H9 (cell line): Measurements from ENCODE around the gene GRM5. TPM values are rescaled to one million over a fixed set of nuclear protein-coding genes. Genes with fewer than 3 reads are reported as not detected.

Source experiments
- DNase-seq: peaks from one replicate; pipeline ENCODE4 v3.0.0-alpha.2; 2017
- H2AFZ ChIP-seq: one replicate; pipeline ENCODE4 v1.6.1; 2013; ENCODE audit warnings: mild to moderate bottlenecking, low read length, control low read depth, moderate library complexity
- H2AK5ac ChIP-seq: 2 replicates; pipeline ENCODE4 v1.6.1; 2013; ENCODE audit warnings: low read length, control low read depth, mixed read lengths; ENCODE audit not compliant: insufficient read length
- H2BK120ac ChIP-seq: one replicate; pipeline ENCODE4 v1.6.1; 2013; ENCODE audit warnings: low read depth, mild to moderate bottlenecking, low read length, control low read depth, inconsistent platforms; ENCODE audit not compliant: poor library complexity, severe bottlenecking
- H2BK12ac ChIP-seq: 2 replicates; pipeline ENCODE4 v1.6.1; 2013; ENCODE audit warnings: low read length, control low read depth, mixed read lengths, low read depth; ENCODE audit not compliant: insufficient read length
- H2BK15ac ChIP-seq: 2 replicates; pipeline ENCODE4 v1.6.1; 2013; ENCODE audit warnings: low read depth, low read length, control low read depth
- H2BK20ac ChIP-seq: one replicate; pipeline ENCODE4 v1.6.1; 2013; ENCODE audit warnings: low read depth, mild to moderate bottlenecking, low read length, control low read depth, inconsistent platforms; ENCODE audit not compliant: poor library complexity, severe bottlenecking
- H2BK5ac ChIP-seq: 2 replicates; pipeline ENCODE4 v1.6.1; 2013; ENCODE audit warnings: low read length, control low read depth, mixed read lengths; ENCODE audit not compliant: insufficient read length
- H3K14ac ChIP-seq: 2 replicates; pipeline ENCODE4 v1.6.1; 2013; ENCODE audit warnings: low read length, control low read depth; ENCODE audit not compliant: insufficient read depth
- H3K18ac ChIP-seq: 2 replicates; pipeline ENCODE4 v1.6.1; 2013; ENCODE audit warnings: low read depth, mild to moderate bottlenecking, mixed read lengths, low read length, control low read depth; ENCODE audit not compliant: insufficient read length
- H3K23ac ChIP-seq: 2 replicates; pipeline ENCODE4 v1.6.1; 2013; ENCODE audit warnings: low read length, control low read depth, mixed read lengths, low read depth; ENCODE audit not compliant: insufficient read length
- H3K23me2 ChIP-seq: 2 replicates; pipeline ENCODE4 v1.6.1; 2013; ENCODE audit warnings: low read depth, mild to moderate bottlenecking, mixed read lengths, low read length, control low read depth; ENCODE audit not compliant: insufficient read length, poor library complexity, severe bottlenecking
- H3K27ac ChIP-seq: 2 replicates; pipeline ENCODE4 v1.5.1; 2013; ENCODE audit warnings: low read length, control low read depth, mixed read lengths, low read depth; ENCODE audit not compliant: insufficient read length
- H3K27me3 ChIP-seq: 2 replicates; pipeline ENCODE4 v1.6.1; 2013; ENCODE audit warnings: low read length, control low read depth, inconsistent platforms; ENCODE audit not compliant: insufficient read depth
- H3K4ac ChIP-seq: 2 replicates; pipeline ENCODE4 v1.6.1; 2013; ENCODE audit warnings: low read depth, mild to moderate bottlenecking, control low read depth, inconsistent platforms, low read length, moderate library complexity
- H3K4me1 ChIP-seq: 2 replicates; pipeline ENCODE4 v1.6.1; 2013; ENCODE audit warnings: low read length, control low read depth, inconsistent platforms; ENCODE audit not compliant: insufficient read depth
- H3K4me2 ChIP-seq: 2 replicates; pipeline ENCODE4 v1.6.1; 2013; ENCODE audit warnings: low read length, control low read depth, mixed read lengths; ENCODE audit not compliant: insufficient read length, insufficient read depth
- H3K56ac ChIP-seq: 2 replicates; pipeline ENCODE4 v1.6.1; 2013; ENCODE audit warnings: low read depth, mild to moderate bottlenecking, mixed read lengths, low read length, control low read depth; ENCODE audit not compliant: insufficient read length
- H3K79me1 ChIP-seq: 2 replicates; pipeline ENCODE4 v1.6.1; 2013; ENCODE audit warnings: low read depth, mild to moderate bottlenecking, moderate library complexity, low read length, control low read depth, inconsistent platforms; ENCODE audit not compliant: insufficient read depth, poor library complexity, severe bottlenecking
- H3K79me2 ChIP-seq: 2 replicates; pipeline ENCODE4 v1.6.1; 2013; ENCODE audit warnings: low read length, control low read depth, inconsistent platforms; ENCODE audit not compliant: insufficient read depth
- H3K9ac ChIP-seq: 2 replicates; pipeline ENCODE4 v1.6.1; 2013; ENCODE audit warnings: low read length, control low read depth, mixed read lengths; ENCODE audit not compliant: insufficient read length; ENCODE audit errors: extremely low read depth
- H3K9me3 ChIP-seq: one replicate; pipeline ENCODE4 v1.6.1; 2013; ENCODE audit warnings: low read depth, low read length, inconsistent platforms; ENCODE audit not compliant: control insufficient read depth
- H3T11ph ChIP-seq: one replicate; pipeline ENCODE4 v1.6.1; 2013; ENCODE audit warnings: mild to moderate bottlenecking, low read length, control low read depth, inconsistent platforms
- H4K20me1 ChIP-seq: one replicate; pipeline ENCODE4 v1.6.1; 2013; ENCODE audit not compliant: control insufficient read depth, insufficient read length, insufficient read depth
- H4K5ac ChIP-seq: 2 replicates; pipeline ENCODE4 v1.6.1; 2013; ENCODE audit warnings: low read depth, mild to moderate bottlenecking, mixed read lengths, low read length, control low read depth; ENCODE audit not compliant: insufficient read length
- H4K8ac ChIP-seq: replicated peaks from 2 replicates; pipeline ENCODE4 v1.6.1; 2013; ENCODE audit warnings: low read length, control low read depth, mixed read lengths, low read depth; ENCODE audit not compliant: insufficient read length
- H4K91ac ChIP-seq: 2 replicates; pipeline ENCODE4 v1.6.1; 2013; ENCODE audit warnings: low read depth, mild to moderate bottlenecking, moderate library complexity, mixed read lengths, low read length, control low read depth; ENCODE audit not compliant: insufficient read length
- H3K27ac Mint-ChIP-seq, 3 experiments: 2 replicates in 2 of 3; 3 replicates in 1 of 3; pipeline ENCODE4 v1.8.0; 2020 to 2021; ENCODE audit warnings: mixed read lengths in 3 of 3, mild to moderate bottlenecking in 1 of 3, moderate library complexity in 1 of 3
- H3K27me3 Mint-ChIP-seq: 2 replicates; pipeline ENCODE4 v1.8.0; 2021; ENCODE audit warnings: low read depth, mild to moderate bottlenecking, moderate library complexity, mixed read lengths
- H3K36me3 Mint-ChIP-seq, 3 experiments: 2 replicates in 2 of 3; 3 replicates in 1 of 3; pipeline ENCODE4 v1.8.0; 2020 to 2021; ENCODE audit warnings: low read depth in 3 of 3, mixed read lengths in 3 of 3; ENCODE audit not compliant: insufficient read depth in 1 of 3
- H3K4me1 Mint-ChIP-seq, 2 experiments: 2 replicates each; pipeline ENCODE4 v1.8.0; 2020; ENCODE audit warnings: mixed read lengths in 2 of 2
- H3K4me3 Mint-ChIP-seq, 2 experiments: 2 replicates in 1 of 2; 3 replicates in 1 of 2; pipeline ENCODE4 v1.8.0; 2020 to 2021; ENCODE audit warnings: mild to moderate bottlenecking in 2 of 2, mixed read lengths in 2 of 2, moderate library complexity in 1 of 2
- H3K9me3 Mint-ChIP-seq, 2 experiments: 2 replicates in 1 of 2; 3 replicates in 1 of 2; pipeline ENCODE4 v1.8.0; 2020; ENCODE audit warnings: mild to moderate bottlenecking in 2 of 2, mixed read lengths in 2 of 2, moderate library complexity in 1 of 2
- WGBS: extraction: QIAGEN DNeasy Blood & Tissue Kit; methylation state at CpG from one replicate; pipeline ENCODE4 v1.1.7; 2013; ENCODE audit warnings: missing lambda C conversion rate, low lambda C conversion rate, mixed read lengths; ENCODE audit not compliant: insufficient read length; ENCODE audit errors: extremely low coverage; 5-methylcytosine and 5-hydroxymethylcytosine counted together
- total RNA-seq: library from RNA; stranded (reverse); gene quantifications from 2 replicates; pipeline ENCODE4 v1.2.1, GENCODE V29; 2021
- TF ChIP-seq, protein P1 (sequence below): fragments of 200-600 bp; sonication (generic); conservative IDR thresholded peaks from 3 replicates; pipeline ENCODE4 v1.8.0; 2021; ENCODE audit warnings: antibody characterized with exemption, mild to moderate bottlenecking

Gene GRM5
- total RNA-seq, 1 experiment from 2014 or later, result not detected

- 0 out of 2 replicates have a peak, but pooled peaks cover 2% of the 10 kb centered on the region for H3K4me1 ChIP-seq
- TF ChIP-seq, protein P1, sequence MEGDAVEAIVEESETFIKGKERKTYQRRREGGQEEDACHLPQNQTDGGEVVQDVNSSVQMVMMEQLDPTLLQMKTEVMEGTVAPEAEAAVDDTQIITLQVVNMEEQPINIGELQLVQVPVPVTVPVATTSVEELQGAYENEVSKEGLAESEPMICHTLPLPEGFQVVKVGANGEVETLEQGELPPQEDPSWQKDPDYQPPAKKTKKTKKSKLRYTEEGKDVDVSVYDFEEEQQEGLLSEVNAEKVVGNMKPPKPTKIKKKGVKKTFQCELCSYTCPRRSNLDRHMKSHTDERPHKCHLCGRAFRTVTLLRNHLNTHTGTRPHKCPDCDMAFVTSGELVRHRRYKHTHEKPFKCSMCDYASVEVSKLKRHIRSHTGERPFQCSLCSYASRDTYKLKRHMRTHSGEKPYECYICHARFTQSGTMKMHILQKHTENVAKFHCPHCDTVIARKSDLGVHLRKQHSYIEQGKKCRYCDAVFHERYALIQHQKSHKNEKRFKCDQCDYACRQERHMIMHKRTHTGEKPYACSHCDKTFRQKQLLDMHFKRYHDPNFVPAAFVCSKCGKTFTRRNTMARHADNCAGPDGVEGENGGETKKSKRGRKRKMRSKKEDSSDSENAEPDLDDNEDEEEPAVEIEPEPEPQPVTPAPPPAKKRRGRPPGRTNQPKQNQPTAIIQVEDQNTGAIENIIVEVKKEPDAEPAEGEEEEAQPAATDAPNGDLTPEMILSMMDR, result no peak
These were observed 554.8 kb downstream of the GRM5 start for GRCh38 chr11:88511006-88511405.

More at GRCh38 chr11:88511006-88511405, 554.8 kb downstream of the GRM5 start:
- Mint-ChIP-seq H3K27me3 (peaks cover 33% of the 10 kb centered on the region), H3K4me1 (peaks cover 16 to 23% of the 10 kb centered on the region in 2 experiments), H3K9me3 (no peaks in the 10 kb centered on the region), H3K36me3 (no peaks in the 10 kb centered on the region; a peak in 1 of 7 replicates), H3K4me3 (no peak overlapping the region), H3K27ac (no peak overlapping the region)
- Histone ChIP-seq H3K18ac (no peak overlapping the region), H3K23me2 (peaks cover 8% of the 10 kb centered on the region), H4K91ac (no peak overlapping the region), H3K56ac (no peak overlapping the region), H3K79me2 (no peaks in the 10 kb centered on the region), H4K5ac (no peak overlapping the region), H3K4me2 (no peak overlapping the region), H3K23ac (no peak overlapping the region), H2BK12ac (no peak overlapping the region), H3K14ac (no peak overlapping the region), H2BK120ac (no peak overlapping the region), H2AK5ac (no peak overlapping the region), H2BK5ac (no peak overlapping the region), H3K79me1 (no peaks in the 10 kb centered on the region), H2BK15ac (no peak overlapping the region), H3T11ph (no peak overlapping the region), H4K20me1 (no peaks in the 10 kb centered on the region), H3K27ac (no peak overlapping the region), H3K9ac (no peak overlapping the region), H4K8ac (no peak overlapping the region), H2AFZ (no peak overlapping the region), H3K9me3 (no peaks in the 10 kb centered on the region), H3K4ac (no peak overlapping the region), H3K27me3 (no peaks in the 10 kb centered on the region; the same call in 1 of the 2 replicates), H2BK20ac (no peak overlapping the region)
- no peak for DNase-seq
- no CpG with 5 or more reads among the region's 1 CpG for WGBS
